ENCODE measurements around the gene OXNAD1. TPM values are rescaled to one million over a fixed set of nuclear protein-coding genes. Genes with fewer than 3 reads are reported as not detected.

Gene OXNAD1
- total RNA-seq, 1 donor: 9.5 TPM

DNA sequence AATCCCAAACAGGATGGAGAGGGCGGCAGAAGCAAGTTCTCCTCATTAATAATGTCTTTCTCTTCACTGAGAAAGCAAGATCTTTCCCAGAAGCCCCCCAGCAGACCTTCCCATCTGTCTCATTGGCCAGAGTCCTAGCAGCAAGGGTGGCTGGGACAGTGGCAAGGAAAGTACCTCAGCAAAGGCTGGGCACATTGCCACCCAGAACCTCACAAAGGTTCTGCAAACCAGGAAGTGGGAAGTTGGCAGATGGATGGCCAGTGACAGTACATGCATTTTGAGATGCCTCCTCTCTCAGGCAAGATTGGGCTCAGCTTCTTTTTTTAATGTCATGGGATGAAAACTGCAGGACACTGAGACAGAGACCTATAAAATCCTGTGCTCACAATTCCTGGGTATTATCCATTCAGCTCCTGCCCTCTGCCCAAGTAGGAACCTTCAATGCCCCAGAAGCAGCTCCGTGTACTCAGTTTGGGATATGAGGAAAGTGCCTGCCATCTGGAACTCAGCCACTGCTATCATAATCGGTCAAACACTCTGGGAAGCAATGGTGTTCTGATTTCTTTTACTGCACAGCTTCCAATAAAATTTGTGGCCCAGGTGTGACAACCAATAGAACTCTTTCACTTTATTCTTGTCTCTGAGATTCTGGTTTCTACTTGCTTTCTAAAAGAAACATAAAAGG, 25.8 kb upstream of the OXNAD1 start:
- no peak overlapping the region for H3K4me3 ChIP-seq (ENCODE audit: low read depth, low read length)
- no peak for DNase-seq (ENCODE audit: low read depth)
- TF ChIP-seq, protein P1, sequence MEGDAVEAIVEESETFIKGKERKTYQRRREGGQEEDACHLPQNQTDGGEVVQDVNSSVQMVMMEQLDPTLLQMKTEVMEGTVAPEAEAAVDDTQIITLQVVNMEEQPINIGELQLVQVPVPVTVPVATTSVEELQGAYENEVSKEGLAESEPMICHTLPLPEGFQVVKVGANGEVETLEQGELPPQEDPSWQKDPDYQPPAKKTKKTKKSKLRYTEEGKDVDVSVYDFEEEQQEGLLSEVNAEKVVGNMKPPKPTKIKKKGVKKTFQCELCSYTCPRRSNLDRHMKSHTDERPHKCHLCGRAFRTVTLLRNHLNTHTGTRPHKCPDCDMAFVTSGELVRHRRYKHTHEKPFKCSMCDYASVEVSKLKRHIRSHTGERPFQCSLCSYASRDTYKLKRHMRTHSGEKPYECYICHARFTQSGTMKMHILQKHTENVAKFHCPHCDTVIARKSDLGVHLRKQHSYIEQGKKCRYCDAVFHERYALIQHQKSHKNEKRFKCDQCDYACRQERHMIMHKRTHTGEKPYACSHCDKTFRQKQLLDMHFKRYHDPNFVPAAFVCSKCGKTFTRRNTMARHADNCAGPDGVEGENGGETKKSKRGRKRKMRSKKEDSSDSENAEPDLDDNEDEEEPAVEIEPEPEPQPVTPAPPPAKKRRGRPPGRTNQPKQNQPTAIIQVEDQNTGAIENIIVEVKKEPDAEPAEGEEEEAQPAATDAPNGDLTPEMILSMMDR (IDR thresholded peaks at IDR 0.05; ENCODE audit: insufficient read depth, low read depth, low read length): no peak

DNA sequence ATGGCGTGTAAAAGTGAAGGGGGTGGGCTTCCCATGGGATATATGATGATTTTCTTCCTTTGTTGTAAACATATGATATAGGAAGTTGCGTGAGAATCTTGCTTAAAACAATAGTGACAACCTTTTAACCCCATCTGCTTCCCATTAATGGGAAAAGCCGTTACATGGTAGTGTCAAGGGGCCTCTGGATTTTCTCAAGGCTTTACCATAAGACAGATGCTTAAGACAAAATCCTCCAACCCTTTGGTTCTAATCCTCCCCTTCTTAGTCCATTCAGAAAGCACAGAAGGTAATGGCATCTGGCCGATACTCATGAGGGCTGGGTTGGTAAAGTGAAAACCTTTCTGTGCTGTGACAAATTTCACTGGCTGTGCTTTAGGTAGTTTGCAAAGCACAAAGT, 25.2 kb upstream of the OXNAD1 start:
- no peak overlapping the region for H3K4me3 ChIP-seq (ENCODE audit: low read depth, low read length)
- TF ChIP-seq, protein P1 (IDR thresholded peaks at IDR 0.05; ENCODE audit: insufficient read depth, low read depth, low read length): no peak
- DNase-seq (ENCODE audit: low read depth): peak; percentile 92

DNA sequence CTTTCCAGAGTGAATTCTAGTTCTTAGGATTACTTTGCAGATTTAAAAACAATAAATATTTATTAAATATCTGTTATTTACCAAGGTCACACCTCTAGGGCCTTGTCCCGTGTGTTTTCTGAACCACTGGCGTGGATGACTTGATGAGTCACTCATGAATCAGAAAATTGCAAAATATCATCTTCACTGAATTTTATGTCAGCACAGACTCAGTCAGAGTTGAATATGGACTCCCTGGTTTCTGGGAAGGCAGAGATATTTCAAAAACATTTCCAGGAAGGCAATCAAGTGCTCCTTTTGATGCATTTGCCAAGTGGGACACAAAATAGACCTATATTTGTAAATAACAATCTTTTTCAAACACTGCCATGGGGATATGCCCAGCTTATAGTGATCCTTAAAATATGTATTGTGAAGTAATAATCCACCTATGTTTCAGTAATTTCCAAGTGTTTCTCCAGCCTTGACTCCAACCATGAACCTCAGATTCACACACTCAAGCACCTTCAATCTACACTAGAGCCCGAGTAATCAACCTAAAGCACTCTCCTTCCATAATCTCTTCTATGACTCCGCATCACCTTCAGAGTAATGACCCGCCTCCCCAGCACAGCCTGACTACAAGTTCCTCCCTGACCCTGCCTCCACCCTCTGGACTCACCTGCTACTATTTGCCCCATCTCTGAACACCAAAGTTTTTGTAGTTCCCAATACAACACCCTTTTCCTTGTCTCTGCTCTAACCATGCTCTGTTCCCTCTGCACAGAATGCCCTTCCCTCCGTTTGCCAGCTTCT, 24.6 kb upstream of the OXNAD1 start:
- TF ChIP-seq, protein P1 (IDR thresholded peaks at IDR 0.05; ENCODE audit: insufficient read depth, low read depth, low read length): no peak
- DNase-seq (ENCODE audit: low read depth): peak; percentile 87
- H3K4me3 ChIP-seq (ENCODE audit: low read depth, low read length): no peak overlapping the region

DNA sequence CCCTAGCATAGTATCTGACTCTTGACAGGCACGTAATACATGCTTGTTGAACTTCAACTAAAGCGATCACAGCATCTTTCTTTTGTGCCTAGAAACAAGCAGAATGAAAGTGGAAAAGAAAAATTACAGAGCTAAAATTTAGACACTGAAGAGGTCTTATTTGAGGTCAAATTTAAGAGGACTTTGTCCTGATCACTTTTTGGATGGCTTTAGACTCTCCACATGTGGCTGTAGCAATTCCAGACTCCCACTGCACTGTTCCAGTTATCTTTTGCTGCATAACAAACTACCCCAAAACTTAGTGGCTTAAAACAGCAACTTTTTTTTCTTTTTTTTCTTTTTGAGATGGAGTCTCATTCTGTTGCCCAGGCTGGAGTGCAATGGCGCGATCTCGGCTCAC, 23.8 kb upstream of the OXNAD1 start:
- H3K4me3 ChIP-seq (ENCODE audit: low read depth, low read length): no peak overlapping the region
- no peak for DNase-seq (ENCODE audit: low read depth)
- TF ChIP-seq, protein P1 (IDR thresholded peaks at IDR 0.05; ENCODE audit: insufficient read depth, low read depth, low read length): no peak

DNA sequence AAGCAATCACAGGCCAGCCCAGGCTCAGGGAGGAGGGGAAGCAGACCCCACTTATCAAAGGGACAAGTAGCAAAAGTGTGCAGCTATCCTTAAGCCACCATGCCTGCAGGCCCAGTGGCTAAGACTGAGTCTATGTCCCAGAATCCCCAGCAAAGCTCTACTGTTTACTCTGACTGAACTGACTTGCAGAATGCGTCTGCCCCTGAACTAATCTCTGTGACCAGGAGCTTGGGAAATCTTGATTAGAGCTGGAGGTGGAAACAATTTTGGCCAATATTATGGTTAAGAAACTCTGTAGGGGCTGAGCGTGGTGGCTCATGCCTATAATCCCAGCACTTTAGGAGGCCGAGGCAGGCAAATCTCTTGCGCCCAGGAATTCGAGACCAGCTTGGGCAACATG, 22.8 kb upstream of the OXNAD1 start:
- TF ChIP-seq, protein P1 (IDR thresholded peaks at IDR 0.05; ENCODE audit: insufficient read depth, low read depth, low read length): no peak
- H3K4me3 ChIP-seq (ENCODE audit: low read depth, low read length): no peak overlapping the region
- DNase-seq (ENCODE audit: low read depth): no peak

DNA sequence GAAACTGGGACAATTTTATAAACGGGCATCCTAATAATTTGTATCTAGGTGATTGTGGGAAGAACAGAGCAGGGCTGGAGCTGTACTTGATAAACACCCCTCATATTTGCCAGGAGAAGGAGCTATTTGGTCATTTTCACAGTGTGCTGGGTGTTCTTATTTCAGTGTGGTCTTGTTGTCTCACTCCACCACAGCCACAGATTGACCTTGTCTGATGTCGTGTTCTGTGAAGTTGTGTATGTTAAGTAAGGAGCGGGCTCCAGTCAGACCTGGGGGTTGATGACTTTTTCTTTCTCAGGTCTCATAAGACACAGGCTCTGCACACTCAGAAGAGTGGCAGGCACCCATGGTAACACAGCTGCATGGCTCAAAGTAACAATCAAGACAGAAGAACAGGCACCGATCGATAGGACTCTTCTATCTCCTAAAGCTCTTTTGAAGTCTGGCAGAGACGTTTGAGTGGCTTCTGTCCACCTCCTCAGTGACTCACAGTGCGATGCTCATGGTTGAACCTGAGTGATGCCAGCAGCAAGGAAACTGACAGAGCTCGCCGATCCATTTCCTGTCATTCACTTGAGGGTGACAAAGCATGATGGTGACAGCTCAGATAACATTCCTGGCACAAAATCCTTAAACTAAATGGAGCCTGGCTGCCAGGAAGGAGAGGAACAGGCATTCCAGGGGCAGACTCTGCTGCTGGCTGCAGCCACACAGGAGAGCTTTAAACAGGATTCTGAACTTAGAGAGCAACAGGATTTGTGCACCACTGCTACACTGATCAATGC, 21.1 kb upstream of the OXNAD1 start:
- no peak for DNase-seq (ENCODE audit: low read depth)
- TF ChIP-seq, protein P1 (IDR thresholded peaks at IDR 0.05; ENCODE audit: insufficient read depth, low read depth, low read length): no peak
- H3K4me3 ChIP-seq (ENCODE audit: low read depth, low read length): no peak overlapping the region
